Measurements from ENCODE around the gene HACD2.
"Not testable (repeated sequence)": the region's sequence is repeated elsewhere in the genome, so short reads cannot be mapped to it uniquely, and the experiment has no call there.

The HACD2 gene

DNA sequence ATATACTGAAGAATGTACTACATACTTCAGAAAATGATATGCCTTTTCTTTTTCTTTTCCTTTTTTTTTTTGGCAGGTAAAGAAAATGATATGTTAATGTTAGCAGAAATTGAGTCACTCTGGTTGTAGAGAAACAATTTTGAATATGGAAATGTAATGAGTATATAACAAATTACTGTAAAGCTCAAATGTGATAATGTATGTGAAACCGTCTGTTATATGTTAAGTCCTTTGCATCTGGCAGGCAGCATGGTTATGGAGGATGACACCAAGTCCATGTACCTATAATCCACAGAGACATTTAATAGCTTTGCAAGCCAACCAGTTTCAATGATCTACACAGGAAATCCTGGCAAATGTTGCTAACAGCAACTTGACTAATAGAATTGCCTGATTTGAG is 58.4 kb downstream of the HACD2 start:
- DNase-seq, result no peak

DNA sequence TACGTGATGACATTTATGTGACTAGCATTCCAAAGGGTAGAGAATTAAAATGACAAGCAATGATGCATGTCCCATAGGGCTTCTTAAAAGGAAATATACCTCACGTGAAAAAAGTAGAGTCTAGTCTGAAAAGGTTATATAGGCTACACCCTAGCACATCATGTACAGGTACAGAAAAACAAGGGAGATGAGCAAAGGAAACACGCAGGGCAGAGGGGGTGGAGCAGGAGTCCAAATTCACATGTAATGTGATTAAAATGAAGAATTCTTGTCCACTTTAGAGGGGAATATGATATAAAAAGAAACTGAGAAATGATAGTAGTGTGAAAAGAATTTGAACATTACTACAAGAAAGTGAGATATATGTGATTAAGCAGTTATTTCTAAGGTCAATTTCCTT is 59.4 kb downstream of the HACD2 start:
- no peak for DNase-seq

DNA sequence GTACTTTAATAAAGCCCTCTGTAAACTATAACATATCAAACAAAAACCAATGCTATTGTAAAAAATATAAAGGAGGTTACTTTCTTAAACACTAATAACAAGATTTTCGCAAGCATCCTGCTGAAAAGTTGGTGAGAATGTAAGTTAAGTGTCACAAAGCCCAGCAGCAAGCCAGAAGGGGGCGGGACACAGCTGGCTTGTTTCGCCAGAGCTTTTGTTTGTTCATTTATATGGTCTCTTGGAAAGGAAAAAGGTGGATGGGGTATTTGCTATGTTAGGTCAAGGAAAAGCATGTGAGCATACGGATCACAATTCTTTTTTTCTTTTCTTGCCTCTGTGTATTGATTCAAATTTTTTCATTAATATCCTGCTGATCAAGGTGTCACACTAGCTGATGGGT is 59.9 kb downstream of the HACD2 start:
- DNase-seq, result no peak

DNA sequence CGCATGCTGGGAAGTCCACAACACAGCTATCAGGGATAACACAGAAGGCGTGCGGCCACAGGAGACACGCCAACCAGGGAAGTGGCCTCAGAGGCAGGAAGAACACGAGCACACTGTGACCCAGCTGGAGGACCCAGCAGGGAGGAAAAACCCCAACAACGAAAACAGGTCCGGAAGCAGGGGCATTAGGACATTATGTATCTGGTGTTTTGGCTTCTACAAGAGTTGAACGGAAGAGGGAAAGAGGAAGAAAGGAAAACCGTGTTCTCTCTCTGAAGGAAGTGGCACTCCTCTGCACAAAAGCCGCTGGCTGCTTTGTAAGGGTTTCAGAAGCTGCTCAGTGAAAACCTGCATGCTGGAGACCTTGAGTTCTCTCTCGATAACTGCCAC is 61.8 kb downstream of the HACD2 start:
- DNase-seq, result peak in 3 of 51 donors; percentile 4 to 48 (median 22)

DNA sequence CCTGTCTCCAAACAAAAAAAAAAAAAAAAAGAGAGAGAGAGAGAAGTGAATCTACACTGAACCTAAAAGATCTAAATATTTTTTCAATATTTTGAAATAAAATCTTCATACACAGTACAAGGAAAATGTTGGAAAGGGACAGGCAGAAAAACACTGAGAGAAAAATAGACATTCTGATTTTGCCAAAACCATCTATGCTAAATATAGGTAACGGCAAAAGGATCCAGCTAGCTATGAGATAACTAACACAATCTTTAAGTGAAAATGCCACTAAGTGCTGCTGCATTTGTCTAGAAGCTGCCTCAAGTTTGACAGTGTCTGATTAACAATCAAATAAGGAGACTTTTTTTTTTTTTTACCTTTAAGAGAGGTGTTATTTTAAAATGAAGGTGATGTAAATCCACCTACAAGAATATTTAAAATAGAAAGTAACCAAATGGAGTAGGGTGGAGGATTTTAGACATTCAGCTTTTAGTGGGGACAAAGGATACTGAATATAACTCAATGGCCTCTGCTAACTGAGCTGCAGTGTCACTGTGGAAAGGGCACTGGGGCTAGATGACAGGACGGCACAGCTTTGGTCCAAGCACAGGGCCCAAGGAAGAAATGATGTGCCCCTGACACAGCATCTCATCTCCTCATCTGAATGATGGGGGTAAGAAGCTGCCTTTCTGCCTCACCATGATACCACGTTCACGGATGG is 62.4 kb downstream of the HACD2 start:
- no peak for DNase-seq

DNA sequence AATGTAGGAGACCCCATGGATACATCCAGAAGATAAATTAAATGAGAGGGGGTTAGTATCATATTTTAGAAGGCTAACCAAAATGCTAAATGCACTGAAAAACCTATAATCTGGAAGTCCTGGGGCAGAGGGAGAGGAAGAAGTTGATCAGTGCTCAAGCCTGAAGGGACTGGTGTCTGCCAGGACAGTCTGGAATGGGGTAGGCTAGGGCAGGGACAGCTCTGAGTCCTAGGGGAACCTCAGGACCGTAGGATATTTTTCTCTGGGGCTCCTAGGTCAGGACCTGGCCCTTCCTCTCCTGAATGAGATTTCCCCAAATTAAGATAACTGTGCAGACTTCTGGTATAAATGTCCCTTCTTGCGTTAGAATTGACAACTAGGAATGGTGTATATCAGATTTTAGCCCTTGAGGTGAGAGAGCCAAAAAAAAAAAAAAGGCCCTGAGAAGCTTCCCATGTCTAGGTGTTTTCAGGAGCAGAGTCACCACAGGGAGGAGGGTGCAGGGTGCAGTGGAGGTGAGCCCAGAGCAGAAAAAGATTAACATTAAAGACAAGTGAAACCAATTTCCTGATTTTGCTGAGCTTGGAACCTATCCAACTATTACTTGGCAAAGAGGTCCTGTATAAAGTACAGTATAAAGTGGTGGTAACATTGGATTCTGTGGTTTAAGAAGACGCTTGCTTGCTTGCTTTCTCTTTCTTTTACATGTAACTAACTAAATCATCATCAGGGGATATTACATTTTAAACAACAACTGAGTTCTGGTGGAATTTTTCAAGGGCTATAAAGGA is 63.5 kb downstream of the HACD2 start:
- DNase-seq, result no peak

DNA sequence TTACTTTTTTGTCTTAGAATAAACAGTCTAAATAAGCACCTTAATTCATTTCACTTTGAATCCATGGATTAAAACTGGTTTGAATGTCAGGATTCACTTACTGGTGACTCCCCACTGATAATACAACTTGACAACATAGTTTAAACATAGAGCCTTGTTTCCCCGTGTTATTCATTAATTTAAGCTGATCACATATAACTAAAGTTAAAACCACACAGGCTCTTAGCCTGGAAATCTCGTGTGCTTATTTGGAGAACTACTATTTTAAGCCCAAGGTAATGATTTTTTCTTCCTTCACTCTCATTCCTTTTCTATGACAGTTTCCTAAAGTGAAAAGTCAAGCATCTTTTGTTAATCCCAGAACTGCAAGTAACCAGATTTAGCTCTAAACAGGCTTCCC is 64.2 kb downstream of the HACD2 start:
- DNase-seq, result no peak

DNA sequence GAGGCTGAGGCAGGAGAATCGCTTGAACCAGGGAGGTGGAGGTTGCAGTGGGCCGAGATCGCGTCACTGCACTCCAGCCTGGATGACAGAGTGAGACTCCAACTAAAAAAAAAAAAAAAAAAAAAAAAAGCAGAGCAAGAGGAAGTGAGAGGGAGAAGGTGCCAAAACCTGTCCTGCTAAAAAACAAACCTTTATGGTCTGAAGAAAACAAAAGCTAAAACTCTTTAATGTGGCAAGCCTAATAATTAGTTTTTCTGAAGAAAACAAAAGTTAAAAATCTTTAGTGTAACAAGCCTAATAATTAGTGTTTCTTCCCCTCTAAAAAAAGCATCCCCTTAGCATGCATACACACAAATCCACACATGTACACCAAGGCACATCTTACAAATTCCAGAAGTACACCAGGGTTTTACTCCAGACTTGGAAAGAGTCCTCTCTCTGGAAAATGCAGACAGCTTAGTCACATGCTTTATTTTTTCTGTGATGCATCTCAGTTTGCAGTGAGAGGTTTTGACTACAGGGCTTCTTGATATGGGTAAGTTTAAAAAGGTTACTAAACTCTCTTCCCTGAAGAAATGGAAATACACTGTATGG is 65.9 kb downstream of the HACD2 start:
- no peak for DNase-seq

DNA sequence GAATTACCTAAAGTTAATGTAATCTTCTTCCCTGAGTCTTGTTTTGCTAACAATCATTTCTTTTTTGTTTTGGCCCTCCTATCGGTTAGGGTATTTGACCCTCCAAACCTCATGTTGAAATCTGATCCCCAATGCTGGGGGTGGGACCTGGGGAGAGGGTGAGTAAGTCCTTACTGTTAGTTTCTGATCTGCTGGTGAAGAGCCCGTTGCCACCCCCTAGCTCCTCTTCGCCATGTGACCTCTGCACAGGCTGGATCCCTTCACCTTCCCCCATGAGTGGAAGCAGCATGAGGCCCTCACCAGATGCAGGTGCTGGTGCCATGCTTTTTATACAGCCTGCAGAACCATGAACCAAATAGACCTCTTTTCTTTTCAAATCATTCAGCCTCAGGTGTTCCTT is 73.1 kb downstream of the HACD2 start:
- no peak for DNase-seq

DNA sequence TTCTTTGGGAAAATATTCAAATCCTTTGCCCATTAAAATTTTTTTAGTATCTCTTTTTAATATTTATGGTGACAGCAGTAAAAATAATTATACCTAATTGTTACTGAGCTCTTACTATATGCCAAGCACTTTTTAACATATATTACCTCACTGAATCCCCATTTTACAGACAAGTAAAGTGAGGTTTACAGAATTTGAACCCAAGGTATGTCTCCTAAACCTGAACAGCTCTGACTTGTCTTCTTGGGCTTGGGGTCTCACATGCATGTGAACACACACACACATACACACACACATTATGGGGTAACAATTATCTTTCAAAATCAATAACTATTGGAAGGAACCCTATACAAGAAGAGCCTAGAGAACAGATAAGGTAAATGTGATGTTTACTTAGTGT is 73.8 kb downstream of the HACD2 start:
- DNase-seq, result no peak

DNA sequence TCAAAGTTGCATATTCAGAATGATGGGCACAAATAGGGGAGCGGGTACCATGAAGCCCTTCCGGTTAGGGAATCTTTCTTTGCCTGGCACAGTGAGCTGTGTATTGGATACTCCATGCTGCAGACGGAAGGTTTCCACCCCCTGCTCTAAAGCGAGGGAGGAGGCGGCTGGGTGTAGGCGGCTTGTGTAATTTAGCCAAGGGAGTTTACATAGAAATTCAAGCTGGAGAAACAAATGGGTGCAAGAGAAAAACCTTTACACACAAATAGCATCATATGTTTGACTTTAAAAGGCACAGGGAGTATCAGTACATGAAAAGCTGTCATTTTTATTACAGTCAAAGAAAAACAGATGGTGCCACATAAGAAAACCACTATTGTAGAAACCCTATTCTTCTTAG is 76.7 kb downstream of the HACD2 start:
- DNase-seq, result peak in 2 of 51 donors; percentile 6 to 41

DNA sequence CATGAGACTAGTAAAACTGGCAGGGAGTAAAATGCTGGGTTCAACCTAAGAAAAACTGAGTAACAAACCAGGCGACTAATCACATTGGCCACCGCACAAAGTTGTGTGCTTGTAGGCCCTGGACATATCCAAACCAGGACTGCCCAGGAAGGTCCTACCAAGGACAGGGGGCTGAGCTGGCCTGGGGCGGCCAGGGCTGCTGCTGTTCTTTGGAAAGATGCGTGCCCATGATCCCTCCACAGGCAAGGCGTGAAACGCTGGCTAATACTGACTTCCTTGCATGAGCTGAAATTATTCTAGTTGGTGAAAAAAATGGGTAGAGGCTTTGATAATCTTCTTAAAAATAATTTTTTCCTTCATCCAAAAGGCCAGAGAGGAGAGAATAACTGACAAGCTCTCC is 79.0 kb downstream of the HACD2 start:
- no peak for DNase-seq

DNA sequence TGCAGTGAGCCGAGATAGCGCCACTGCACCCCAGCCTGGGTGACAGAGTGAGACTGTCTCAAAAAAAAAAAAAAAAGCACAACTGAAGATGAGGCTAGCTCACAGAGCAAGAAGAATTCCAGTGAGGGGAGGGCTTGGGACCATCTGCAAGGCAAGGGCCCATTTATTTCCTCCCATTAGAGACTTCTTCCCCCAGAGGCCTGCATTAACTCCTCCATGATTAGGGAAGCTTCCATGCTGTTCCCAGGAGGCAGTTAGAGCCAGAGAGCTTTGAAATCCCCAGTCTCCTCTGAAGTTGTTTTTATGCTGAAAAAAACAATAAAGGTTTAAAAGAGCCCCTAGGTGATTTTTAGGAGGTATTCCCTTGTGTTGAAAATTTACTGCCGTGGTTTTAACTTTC is 81.7 kb downstream of the HACD2 start:
- DNase-seq, result no peak

DNA sequence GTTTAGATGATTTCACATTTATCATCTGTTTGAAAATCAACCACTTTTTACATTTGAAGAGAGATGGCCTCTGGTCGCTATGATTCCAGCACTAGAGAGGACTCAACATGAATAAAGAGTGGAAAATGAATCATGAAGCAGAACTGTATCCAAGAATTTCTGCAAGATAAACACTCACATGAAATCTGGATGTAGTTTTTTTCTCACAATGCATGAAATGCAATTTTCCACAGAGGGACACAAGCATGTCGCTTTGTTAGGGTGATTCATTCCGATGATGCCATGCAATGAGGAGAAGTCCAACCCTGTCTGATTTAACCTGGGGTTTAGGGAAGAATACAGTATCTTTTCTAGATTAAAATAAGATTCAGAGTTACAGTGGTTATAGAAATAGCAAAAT is 85.5 kb downstream of the HACD2 start:
- DNase-seq, result no peak

DNA sequence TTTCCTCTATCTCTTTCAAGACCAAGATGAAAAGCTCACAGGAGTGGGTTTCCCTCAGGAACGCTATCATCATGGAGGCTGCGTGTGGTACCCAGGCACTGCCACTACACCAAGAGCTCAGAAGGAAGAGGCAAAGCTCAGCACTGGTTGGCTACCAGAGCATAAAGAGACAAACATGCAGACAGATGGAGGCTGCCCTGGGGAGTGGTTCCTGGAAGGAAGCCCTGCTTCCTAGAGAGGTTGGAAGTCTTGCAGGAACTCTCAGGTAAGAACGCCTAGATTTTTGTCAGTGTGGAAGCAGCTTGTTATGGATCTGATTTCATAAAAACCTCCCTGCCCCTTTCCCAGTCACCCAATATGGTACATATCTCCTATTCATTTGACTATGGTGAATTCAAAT is 86.1 kb downstream of the HACD2 start:
- no peak for DNase-seq

DNA sequence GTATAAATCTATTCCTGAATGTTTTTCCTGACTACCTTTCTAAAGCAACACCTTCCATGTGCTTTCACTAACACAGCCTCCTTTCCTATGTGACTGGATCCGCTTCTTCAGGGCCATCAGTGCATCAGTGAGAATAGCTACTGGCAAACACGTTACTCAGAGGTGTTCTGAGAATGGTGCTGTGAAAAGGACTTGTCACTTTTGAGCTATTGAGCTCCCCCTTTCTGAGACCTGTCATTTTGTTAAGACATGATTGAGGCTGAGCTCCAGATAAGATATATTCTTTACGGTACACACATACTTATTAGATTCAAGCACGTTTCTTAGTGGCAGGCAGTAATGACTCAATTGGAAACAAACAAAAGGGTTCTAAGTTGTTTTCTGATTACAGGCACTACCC is 90.9 kb downstream of the HACD2 start:
- no peak for DNase-seq

DNA sequence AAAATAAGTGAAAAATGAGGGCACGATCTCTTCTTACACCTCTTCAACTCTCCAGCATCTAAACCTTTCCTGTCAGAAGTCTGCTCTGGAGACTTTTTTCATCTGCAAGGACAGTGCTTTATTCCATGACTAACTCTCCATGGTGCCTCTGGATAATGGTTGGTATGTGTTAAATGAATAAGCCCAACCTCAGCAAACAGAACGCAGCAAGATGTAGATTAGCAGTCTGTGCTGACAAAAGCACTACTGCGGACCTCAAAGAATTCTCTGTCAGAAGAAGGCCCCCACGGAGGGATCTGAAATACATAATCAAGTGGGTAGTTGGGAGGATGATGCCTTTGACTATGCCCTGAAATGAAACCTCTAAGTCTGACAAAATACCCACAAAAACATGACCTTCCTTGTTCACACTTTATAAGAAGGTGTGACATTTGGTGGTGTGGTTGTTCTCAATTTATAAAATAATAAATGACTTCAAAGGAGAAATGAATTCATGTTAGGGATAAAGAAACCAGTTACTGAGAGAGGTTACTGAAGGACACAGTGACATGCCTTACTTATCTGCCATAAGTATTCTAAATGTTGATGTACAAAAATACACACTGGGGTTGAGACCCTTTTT is 92.8 kb downstream of the HACD2 start:
- no peak for DNase-seq

DNA sequence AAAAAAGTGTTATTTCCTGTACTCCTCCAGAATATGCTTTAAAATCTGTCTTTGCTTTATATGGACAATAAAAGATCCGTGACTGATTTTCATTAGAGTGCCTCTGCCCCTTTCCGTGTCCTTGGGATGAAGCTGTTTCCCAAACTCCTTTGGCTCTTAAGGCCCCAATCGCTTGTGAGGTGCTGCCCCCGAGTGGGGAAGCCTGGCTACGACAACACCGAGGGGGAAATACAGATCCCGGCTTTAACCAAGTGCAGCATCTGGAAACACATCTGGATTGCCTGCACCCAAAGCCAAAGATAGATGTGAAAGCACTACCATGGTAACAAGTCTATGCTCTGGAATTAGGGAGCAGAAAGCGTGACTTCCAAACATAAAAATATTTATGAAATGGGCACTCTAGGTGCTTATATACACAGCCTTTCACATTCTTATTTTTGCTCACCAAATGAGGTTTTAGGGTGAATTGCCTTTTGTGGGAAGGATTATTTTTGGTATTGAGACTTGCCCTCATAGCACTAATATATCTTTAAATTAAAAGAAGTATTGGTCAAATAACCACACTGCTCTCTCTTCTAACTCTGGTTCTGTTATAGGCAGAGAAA is 95.4 kb downstream of the HACD2 start:
- DNase-seq, result peak in 48 of 51 donors; percentile 5 to 86 (median 41)

DNA sequence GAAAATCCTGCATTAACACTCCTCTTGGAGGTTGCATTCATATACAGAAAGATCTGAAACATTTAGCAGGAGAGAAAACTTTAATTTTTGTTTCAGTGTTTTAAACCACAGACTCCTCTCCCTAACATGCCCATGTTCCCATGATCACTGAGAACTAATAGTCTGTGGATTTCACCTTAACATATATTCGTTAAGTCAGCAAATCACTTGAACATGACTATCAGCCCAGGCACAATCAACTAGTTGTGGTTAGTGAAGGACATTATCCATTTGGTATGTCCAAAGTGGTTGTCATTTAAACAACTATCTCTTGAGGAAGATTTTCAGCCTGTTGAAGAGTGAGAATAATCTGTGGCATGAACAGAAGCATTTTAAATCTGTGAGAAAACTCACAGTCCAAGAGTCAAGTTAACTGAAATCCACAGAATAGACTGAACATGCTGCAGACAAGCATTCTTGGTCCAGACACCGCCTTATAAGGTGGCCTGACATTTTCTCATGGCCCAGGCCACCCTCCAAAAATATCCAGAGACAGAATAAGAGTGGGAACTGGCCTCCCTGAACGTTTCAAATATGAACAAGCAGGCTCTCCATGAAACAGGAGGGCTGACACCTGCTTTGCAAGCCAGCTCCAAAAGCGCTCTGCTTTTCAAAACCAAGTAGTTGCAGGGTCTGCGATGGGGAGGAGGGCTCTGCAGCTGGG is 96.1 kb downstream of the HACD2 start:
- no peak for DNase-seq

DNA sequence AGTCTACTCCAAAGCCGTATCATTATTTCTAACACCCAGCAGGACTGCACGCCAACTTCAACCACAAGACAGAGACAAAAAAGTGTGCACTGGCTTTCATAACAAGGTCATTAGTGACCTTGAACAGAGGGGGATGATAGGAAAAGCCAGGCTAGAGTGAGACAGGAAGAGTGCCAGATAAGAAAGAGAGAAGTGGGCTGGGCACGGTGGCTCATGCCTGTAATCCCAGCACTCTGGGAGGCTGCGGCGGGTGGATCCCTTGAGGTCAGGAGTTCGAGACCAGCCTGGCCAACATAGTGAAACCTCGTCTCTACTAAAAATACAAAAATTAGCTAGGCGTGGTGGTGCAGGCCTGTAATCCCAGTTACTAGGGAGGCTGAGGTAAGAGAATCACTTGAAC is 97.8 kb downstream of the HACD2 start:
- DNase-seq, result not testable (repeated sequence)

DNA sequence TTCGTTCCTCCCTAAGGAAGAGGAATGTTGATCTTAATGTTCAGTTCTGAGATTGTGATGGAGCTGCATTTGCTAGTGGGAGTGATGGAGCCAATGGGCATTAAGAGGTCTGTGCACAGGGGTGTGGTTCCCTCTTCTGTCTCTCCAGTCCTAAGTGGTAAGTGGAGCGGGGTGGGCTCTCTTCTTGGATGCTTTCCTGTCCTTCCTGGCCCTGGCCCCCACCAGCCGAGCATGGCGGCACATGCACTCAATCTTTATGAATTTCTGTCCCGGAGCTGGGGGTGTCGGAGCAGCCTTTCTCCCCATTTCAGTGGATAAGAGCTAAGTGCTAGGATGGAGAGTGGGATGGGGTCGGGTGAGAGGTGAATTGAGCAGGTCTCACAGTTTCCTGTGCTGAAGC is 98.4 kb downstream of the HACD2 start:
- no peak for DNase-seq

All from hypothalamus (tissue), 51 donors.